C4-2B (cell line): ENCODE results near the gene NUDT13.

Experiments used
- H3K27ac ChIP-seq: fragments of 450-650 bp; 2 replicates; pipeline ENCODE4 v1.5.1; 2017
- CTCF ChIP-seq: fragments of 450-650 bp; conservative IDR thresholded peaks from 2 replicates; pipeline ENCODE4 v1.5.1; 2017; ENCODE audit warnings: mild to moderate bottlenecking
- ZFX ChIP-seq: fragments of 450-650 bp; IDR thresholded peaks from 2 replicates; pipeline ENCODE4 v1.6.1; 2017

NUDT13 gene

GRCh38 chr10:73093922-73094850 lies 16.1 kb upstream of the NUDT13 start:
- H3K27ac ChIP-seq, result no peak overlapping the region
- no peak for TF ChIP-seq ZFX
- TF ChIP-seq CTCF, result no peak

- H3K27ac ChIP-seq, result peak overlapping the region; percentile 97; the same call in 1 of the 2 replicates
- no peak for TF ChIP-seq CTCF
- TF ChIP-seq ZFX, result no peak
Measured at GRCh38 chr10:73094986-73095480, 15.2 kb upstream of the NUDT13 start.

GRCh38 chr10:73095481-73096021 lies 14.7 kb upstream of the NUDT13 start:
- peak overlapping the region; percentile 97 for H3K27ac ChIP-seq

GRCh38 chr10:73096041-73096448 lies 14.2 kb upstream of the NUDT13 start:
- no peak for TF ChIP-seq CTCF
- no peak for TF ChIP-seq ZFX
- peak overlapping the region; percentile 97 for H3K27ac ChIP-seq

More at GRCh38 chr10:73095481-73096021, 14.7 kb upstream of the NUDT13 start:
- TF ChIP-seq ZFX, result no peak
- TF ChIP-seq CTCF, result no peak

- TF ChIP-seq ZFX, result peak; percentile 76
- TF ChIP-seq CTCF, result peak; percentile 89
- peak within 1 kb of the TSS; percentile 97 for H3K27ac ChIP-seq
Measured at GRCh38 chr10:73096449-73097304, 13.6 kb upstream of the NUDT13 start, which contains the start of gene P4HA1. Gene P4HA1, minus strand, starts transcription at chr10:73096866. Its CDS starts 21,983 bp downstream, at chr10:73074883.

- peak overlapping the region; percentile 97 for H3K27ac ChIP-seq
- TF ChIP-seq ZFX (no peak), CTCF (no peak)
Measured at GRCh38 chr10:73097305-73097670, 13.0 kb upstream of the NUDT13 start.
